HepG2 (cell line): ENCODE data around the gene PPP2R2C. TPM values are rescaled to one million over a fixed set of nuclear protein-coding genes. Genes with fewer than 3 reads are reported as not detected.

Source experiments
- BCL6 ChIP-seq: IDR thresholded peaks from 2 replicates; pipeline ENCODE4 v1.6.1; 2016; ENCODE audit warnings: missing genetic modification reagents, missing compliant biosample characterization
- CHCHD3 ChIP-seq: sonication (generic); formaldehyde crosslinking; IDR thresholded peaks from 2 replicates; pipeline ENCODE4 v1.8.0; 2022; ENCODE audit warnings: mild to moderate bottlenecking, missing genetic modification reagents, moderate library complexity
- ETS1 ChIP-seq: sonication (generic); formaldehyde crosslinking; IDR thresholded peaks from 2 replicates; pipeline ENCODE4 v1.4.0; 2020; ENCODE audit warnings: missing genetic modification reagents
- HNRNPL ChIP-seq: fragments of 200-400 bp; formaldehyde crosslinking; IDR thresholded peaks from 2 replicates; pipeline ENCODE4 v1.6.1; 2017; ENCODE audit warnings: mild to moderate bottlenecking, low read depth, low read length
- HOMEZ ChIP-seq: IDR thresholded peaks from 2 replicates; pipeline ENCODE4 v1.6.1; 2016; ENCODE audit warnings: low read depth
- MAZ ChIP-seq, 2 experiments: sonication (generic) in 1 of 2; formaldehyde crosslinking in 1 of 2; IDR thresholded peaks; 2 replicates each; pipeline versions ENCODE4 v1.5.0 to v1.6.1; 2012 to 2020; ENCODE audit warnings: low read depth in 2 of 2, mild to moderate bottlenecking in 2 of 2, borderline replicate concordance in 1 of 2, improper control_type of control experiment in 1 of 2, low read length in 1 of 2, missing genetic modification reagents in 1 of 2, moderate library complexity in 1 of 2
- NR0B2 ChIP-seq: sonication (generic); formaldehyde crosslinking; IDR thresholded peaks from 2 replicates; pipeline ENCODE4 v1.4.0; 2020; ENCODE audit warnings: mild to moderate bottlenecking, missing genetic modification reagents
- NR2F2 ChIP-seq: IDR thresholded peaks from 2 replicates; pipeline ENCODE4 v1.6.1; 2012; ENCODE audit warnings: low read depth, inconsistent platforms, borderline replicate concordance
- PAXIP1 ChIP-seq: sonication (generic); formaldehyde crosslinking; conservative IDR thresholded peaks from 2 replicates; pipeline ENCODE4 v1.4.0; 2020; ENCODE audit warnings: mild to moderate bottlenecking, missing genetic modification reagents, moderate library complexity
- PHF8 ChIP-seq: sonication (generic); formaldehyde crosslinking; IDR thresholded peaks from 2 replicates; pipeline ENCODE4 v1.5.0; 2020; ENCODE audit warnings: missing genetic modification reagents
- PITX1 ChIP-seq: sonication (generic); formaldehyde crosslinking; IDR thresholded peaks from 2 replicates; pipeline ENCODE4 v1.5.1; 2020; ENCODE audit warnings: mild to moderate bottlenecking, missing genetic modification reagents
- SIN3A ChIP-seq: IDR thresholded peaks from 2 replicates; pipeline ENCODE4 v1.6.1; 2011; ENCODE audit warnings: low read depth, mild to moderate bottlenecking, control low read depth, low read length, borderline replicate concordance
- ZFX ChIP-seq: sonication (generic); formaldehyde crosslinking; IDR thresholded peaks from 2 replicates; pipeline ENCODE4 v1.4.0; 2020; ENCODE audit warnings: mild to moderate bottlenecking, low read depth, missing genetic modification reagents, moderate library complexity
- ZNF101 ChIP-seq: sonication (generic); formaldehyde crosslinking; IDR thresholded peaks from 2 replicates; pipeline ENCODE4 v1.4.0; 2020; ENCODE audit warnings: mild to moderate bottlenecking, low read depth, missing genetic modification reagents, borderline replicate concordance
- ZNF383 ChIP-seq: sonication (generic); formaldehyde crosslinking; IDR thresholded peaks from 2 replicates; pipeline ENCODE4 v1.4.0; 2020; ENCODE audit warnings: missing genetic modification reagents, mild to moderate bottlenecking, borderline replicate concordance
- ZNF746 ChIP-seq: sonication (generic); formaldehyde crosslinking; IDR thresholded peaks from 2 replicates; pipeline ENCODE4 v1.8.0; 2022; ENCODE audit warnings: mild to moderate bottlenecking, missing genetic modification reagents
- ZNF749 ChIP-seq: sonication (generic); formaldehyde crosslinking; IDR thresholded peaks from 2 replicates; pipeline ENCODE4 v1.8.0; 2022; ENCODE audit warnings: mild to moderate bottlenecking, missing genetic modification reagents, moderate library complexity, borderline replicate concordance
- polyA plus RNA-seq, 8 experiments: library from polyadenylated mRNA; depleted of rRNA in 3 of 8; stranded (reverse) in 7 of 8; unstranded in 1 of 8; fragments of >200 nt; fragmentation: Illumina TruSeq in 4 of 8; extraction: Trizol in 4 of 8; gene quantifications; 2 replicates each; pipeline versions ENCODE4 v1.2.1 to v1.2.3, GENCODE V29; 2011 to 2016; ENCODE audit warnings: low read depth in 4 of 8, missing spikeins in 1 of 8, mixed read lengths in 1 of 8; ENCODE audit not compliant: insufficient read depth in 1 of 8
- total RNA-seq, 5 experiments: library from RNA; depleted of rRNA; stranded (reverse); fragments of >200 nt; fragmentation: Illumina TruSeq; extraction: Trizol; gene quantifications; 2 replicates each; pipeline ENCODE4 v1.2.3, GENCODE V29; 2016; ENCODE audit warnings: low read depth in 1 of 5
- TF ChIP-seq, protein P1 (sequence below): sonication (generic); formaldehyde crosslinking; IDR thresholded peaks from 2 replicates; pipeline ENCODE4 v1.5.1; 2020; ENCODE audit warnings: missing genetic modification reagents, mild to moderate bottlenecking, borderline replicate concordance

Gene PPP2R2C
- total and polyA plus RNA-seq, 2 of the 13 experiments (the other 11 are each of a cell fraction or from before 2014, with no cell fraction given): 0.60 to 8.6 TPM

DNA sequence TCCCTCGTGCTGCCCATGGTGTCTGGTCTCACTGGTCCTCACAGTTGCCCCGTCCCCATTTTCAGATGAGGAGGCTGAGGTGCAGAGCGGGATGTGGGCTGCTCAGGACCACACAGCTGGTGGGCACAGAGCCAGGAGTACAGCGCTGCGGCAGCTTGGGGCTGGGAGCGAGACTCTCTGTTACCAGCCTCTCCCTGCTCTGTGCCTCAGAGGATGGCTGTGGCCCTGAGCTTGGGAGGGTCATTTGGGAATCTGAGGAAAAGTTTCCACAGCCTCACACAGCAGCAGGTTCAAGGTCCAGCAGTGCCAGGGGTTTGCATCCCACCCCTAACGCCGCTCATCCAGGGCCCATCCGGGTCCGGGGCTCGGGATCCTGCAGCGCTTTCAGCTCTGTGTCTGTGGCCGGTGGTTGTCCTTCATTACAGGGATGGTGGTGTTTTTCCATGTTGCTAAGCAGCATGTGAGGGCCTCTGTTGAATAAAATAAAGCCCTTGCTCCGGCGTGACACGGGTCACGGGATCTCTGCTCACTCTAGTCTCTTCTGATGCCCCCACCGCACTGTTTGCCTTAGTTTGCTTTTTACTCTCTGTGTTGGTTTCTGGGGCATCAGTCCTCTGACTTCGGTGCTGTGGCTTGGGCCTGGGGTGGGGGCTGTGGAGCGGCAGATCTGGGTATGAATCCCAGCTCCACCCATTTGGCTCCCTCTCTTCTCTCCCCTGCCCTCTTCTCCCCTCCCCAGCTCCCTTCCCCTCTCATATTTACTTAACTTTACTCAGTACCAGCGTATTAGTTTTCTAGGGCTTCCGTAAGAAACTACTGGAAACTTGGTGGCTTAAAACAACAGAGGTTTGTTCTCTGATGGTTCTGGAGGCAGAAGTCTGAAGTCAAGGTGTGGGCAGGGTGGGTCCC, 196.3 kb downstream of the PPP2R2C start (continued):
- TF ChIP-seq, protein P1, sequence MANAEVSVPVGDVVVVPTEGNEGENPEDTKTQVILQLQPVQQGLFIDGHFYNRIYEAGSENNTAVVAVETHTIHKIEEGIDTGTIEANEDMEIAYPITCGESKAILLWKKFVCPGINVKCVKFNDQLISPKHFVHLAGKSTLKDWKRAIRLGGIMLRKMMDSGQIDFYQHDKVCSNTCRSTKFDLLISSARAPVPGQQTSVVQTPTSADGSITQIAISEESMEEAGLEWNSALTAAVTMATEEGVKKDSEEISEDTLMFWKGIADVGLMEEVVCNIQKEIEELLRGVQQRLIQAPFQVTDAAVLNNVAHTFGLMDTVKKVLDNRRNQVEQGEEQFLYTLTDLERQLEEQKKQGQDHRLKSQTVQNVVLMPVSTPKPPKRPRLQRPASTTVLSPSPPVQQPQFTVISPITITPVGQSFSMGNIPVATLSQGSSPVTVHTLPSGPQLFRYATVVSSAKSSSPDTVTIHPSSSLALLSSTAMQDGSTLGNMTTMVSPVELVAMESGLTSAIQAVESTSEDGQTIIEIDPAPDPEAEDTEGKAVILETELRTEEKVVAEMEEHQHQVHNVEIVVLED (CRISPR knock-in tag): 0 out of 2 replicates have a peak, but pooled peaks have one; percentile 38
- TF ChIP-seq ZNF101 (CRISPR knock-in tag): no peak
- 0 out of 2 replicates have a peak, but pooled peaks have one; percentile 47 for TF ChIP-seq HNRNPL
- TF ChIP-seq PHF8 (CRISPR knock-in tag): peak; percentile 42; the same call in 1 of the 2 replicates
- TF ChIP-seq CHCHD3 (CRISPR knock-in tag): no peak
- TF ChIP-seq NR0B2: no peak
- TF ChIP-seq PAXIP1 (CRISPR knock-in tag): peak; percentile 76
- TF ChIP-seq PITX1 (CRISPR knock-in tag): no peak
- no peak for TF ChIP-seq ETS1
- TF ChIP-seq BCL6: no peak
- no peak for TF ChIP-seq ZNF749 (CRISPR knock-in tag)
- TF ChIP-seq HOMEZ (CRISPR knock-in tag): 0 out of 2 replicates have a peak, but pooled peaks have one; percentile 6
- TF ChIP-seq SIN3A: peak; percentile 49; the same call in 1 of the 2 replicates
- TF ChIP-seq MAZ (IDR thresholded peaks at IDR 0.05; ENCODE audit: borderline replicate concordance, low read depth, low read length): 0 out of 2 replicates have a peak, but pooled peaks have one; percentile 55
- no peak for TF ChIP-seq MAZ (CRISPR knock-in tag; IDR thresholded peaks at IDR 0.05; ENCODE audit: low read depth)
- TF ChIP-seq ZNF746 (CRISPR knock-in tag): peak; percentile 69; the same call in 1 of the 2 replicates
- TF ChIP-seq ZFX: peak; percentile 69; the same call in 1 of the 2 replicates
- no peak for TF ChIP-seq NR2F2
- no peak for TF ChIP-seq ZNF383 (CRISPR knock-in tag)
